ENCODE measurements around the gene NKX2-3. TPM values are rescaled to one million over a fixed set of nuclear protein-coding genes. Genes with fewer than 3 reads are reported as not detected.

NKX2-3 gene
- total and polyA plus RNA-seq, 5 donors: not detected

GRCh38 chr10:99520847-99521764 is 11.6 kb upstream of the NKX2-3 start:
- Histone ChIP-seq H3K27me3 (ENCODE audit: control insufficient read depth, insufficient read depth) (peaks cover 3% of the 10 kb centered on the region), H3K4me3 (ENCODE audit: low read length) (no peak overlapping the region), H3K27ac (ENCODE audit: low read length) (no peak overlapping the region), H3K9me3 (ENCODE audit: control insufficient read depth, low read length) (no peaks in the 10 kb centered on the region), H3K4me1 (ENCODE audit: control insufficient read depth, insufficient read depth, low read length) (no peaks in the 10 kb centered on the region)
- intact Hi-C loops (cut with DNase I): no loop called here
- DNase-seq: no peak
- ATAC-seq: no peak
- 24% methylated on average over 46 of the region's 46 CpGs for WGBS

- H3K9me3 ChIP-seq (ENCODE audit: control insufficient read depth, low read length): no peaks in the 10 kb centered on the region
- H3K27ac ChIP-seq (ENCODE audit: low read length): no peak overlapping the region
- DNase-seq (no peak), ATAC-seq (no peak)
- intact Hi-C loops (cut with DNase I): no loop called here
- WGBS: 15% methylated on average over 51 of the region's 51 CpGs
- H3K4me3 ChIP-seq (ENCODE audit: low read length): no peak overlapping the region
- no peaks in the 10 kb centered on the region for H3K4me1 ChIP-seq (ENCODE audit: control insufficient read depth, insufficient read depth, low read length)
- H3K27me3 ChIP-seq (ENCODE audit: control insufficient read depth, insufficient read depth): peaks cover 3% of the 10 kb centered on the region
Observed at GRCh38 chr10:99521765-99522469, 10.8 kb upstream of the NKX2-3 start.

GRCh38 chr10:99522470-99523250 is 10.1 kb upstream of the NKX2-3 start:
- H3K4me3 ChIP-seq (ENCODE audit: low read length): no peak overlapping the region
- no peak overlapping the region for H3K27ac ChIP-seq (ENCODE audit: low read length)
- 15% methylated on average over 35 of the region's 35 CpGs for WGBS
- peaks cover 2% of the 10 kb centered on the region for H3K27me3 ChIP-seq (ENCODE audit: control insufficient read depth, insufficient read depth)
- intact Hi-C loops (cut with DNase I): no loop called here
- ATAC-seq (no peak), DNase-seq (peak in 1 of 3 donors; percentile 43)
- H3K9me3 ChIP-seq (ENCODE audit: control insufficient read depth, low read length): no peaks in the 10 kb centered on the region
- no peaks in the 10 kb centered on the region for H3K4me1 ChIP-seq (ENCODE audit: control insufficient read depth, insufficient read depth, low read length)

GRCh38 chr10:99523251-99523773 is 9.4 kb upstream of the NKX2-3 start:
- Histone ChIP-seq H3K4me3 (ENCODE audit: low read length) (no peak overlapping the region), H3K9me3 (ENCODE audit: control insufficient read depth, low read length) (no peaks in the 10 kb centered on the region), H3K4me1 (ENCODE audit: control insufficient read depth, insufficient read depth, low read length) (no peaks in the 10 kb centered on the region), H3K27me3 (ENCODE audit: control insufficient read depth, insufficient read depth) (no peaks in the 10 kb centered on the region), H3K27ac (ENCODE audit: low read length) (no peak overlapping the region)
- no peak for DNase-seq
- intact Hi-C loops (cut with DNase I): no loop called here
- no peak for ATAC-seq
- 2% methylated on average over 25 of the region's 25 CpGs for WGBS

- Histone ChIP-seq H3K27ac (ENCODE audit: low read length) (no peak overlapping the region), H3K4me3 (ENCODE audit: low read length) (no peak overlapping the region), H3K4me1 (ENCODE audit: control insufficient read depth, insufficient read depth, low read length) (no peaks in the 10 kb centered on the region), H3K27me3 (ENCODE audit: control insufficient read depth, insufficient read depth) (no peaks in the 10 kb centered on the region), H3K9me3 (ENCODE audit: control insufficient read depth, low read length) (no peaks in the 10 kb centered on the region)
- WGBS: 24% methylated on average over 10 of the region's 10 CpGs
- ATAC-seq: no peak
- intact Hi-C loops (cut with DNase I): no loop called here
- DNase-seq: no peak
Observed at GRCh38 chr10:99524050-99524666, 8.6 kb upstream of the NKX2-3 start.

- Histone ChIP-seq H3K27ac (ENCODE audit: low read length) (no peak overlapping the region), H3K4me1 (ENCODE audit: control insufficient read depth, insufficient read depth, low read length) (no peaks in the 10 kb centered on the region), H3K9me3 (ENCODE audit: control insufficient read depth, low read length) (no peaks in the 10 kb centered on the region), H3K4me3 (ENCODE audit: low read length) (no peak overlapping the region), H3K27me3 (ENCODE audit: control insufficient read depth, insufficient read depth) (no peaks in the 10 kb centered on the region)
- DNase-seq (no peak), ATAC-seq (no peak)
- WGBS: 45% methylated on average over 10 of the region's 10 CpGs
- intact Hi-C loops (cut with DNase I): no loop called here
Observed at GRCh38 chr10:99524736-99525380, 7.9 kb upstream of the NKX2-3 start.

GRCh38 chr10:99525897-99526296 is 6.8 kb upstream of the NKX2-3 start:
- H3K27me3 ChIP-seq (ENCODE audit: control insufficient read depth, insufficient read depth): no peaks in the 10 kb centered on the region
- intact Hi-C loops (cut with DNase I): no loop called here

GRCh38 chr10:99526861-99527504 is 5.8 kb upstream of the NKX2-3 start:
- H3K4me1 ChIP-seq (ENCODE audit: control insufficient read depth, insufficient read depth, low read length): no peaks in the 10 kb centered on the region
- no peak overlapping the region for H3K27ac ChIP-seq (ENCODE audit: low read length)
- 37% methylated on average over 24 of the region's 24 CpGs for WGBS
- no peaks in the 10 kb centered on the region for H3K9me3 ChIP-seq (ENCODE audit: control insufficient read depth, low read length)
- no peak for DNase-seq
- no peak overlapping the region for H3K4me3 ChIP-seq (ENCODE audit: low read length)
- no peaks in the 10 kb centered on the region for H3K27me3 ChIP-seq (ENCODE audit: control insufficient read depth, insufficient read depth)
- intact Hi-C loops (cut with DNase I): no loop called here
- ATAC-seq: no peak

More at GRCh38 chr10:99525897-99526296, 6.8 kb upstream of the NKX2-3 start:
- no peak for ATAC-seq
- no peak overlapping the region for H3K27ac ChIP-seq (ENCODE audit: low read length)
- no peaks in the 10 kb centered on the region for H3K9me3 ChIP-seq (ENCODE audit: control insufficient read depth, low read length)
- no peak for DNase-seq
- H3K4me3 ChIP-seq (ENCODE audit: low read length): no peak overlapping the region
- no peaks in the 10 kb centered on the region for H3K4me1 ChIP-seq (ENCODE audit: control insufficient read depth, insufficient read depth, low read length)

DNA sequence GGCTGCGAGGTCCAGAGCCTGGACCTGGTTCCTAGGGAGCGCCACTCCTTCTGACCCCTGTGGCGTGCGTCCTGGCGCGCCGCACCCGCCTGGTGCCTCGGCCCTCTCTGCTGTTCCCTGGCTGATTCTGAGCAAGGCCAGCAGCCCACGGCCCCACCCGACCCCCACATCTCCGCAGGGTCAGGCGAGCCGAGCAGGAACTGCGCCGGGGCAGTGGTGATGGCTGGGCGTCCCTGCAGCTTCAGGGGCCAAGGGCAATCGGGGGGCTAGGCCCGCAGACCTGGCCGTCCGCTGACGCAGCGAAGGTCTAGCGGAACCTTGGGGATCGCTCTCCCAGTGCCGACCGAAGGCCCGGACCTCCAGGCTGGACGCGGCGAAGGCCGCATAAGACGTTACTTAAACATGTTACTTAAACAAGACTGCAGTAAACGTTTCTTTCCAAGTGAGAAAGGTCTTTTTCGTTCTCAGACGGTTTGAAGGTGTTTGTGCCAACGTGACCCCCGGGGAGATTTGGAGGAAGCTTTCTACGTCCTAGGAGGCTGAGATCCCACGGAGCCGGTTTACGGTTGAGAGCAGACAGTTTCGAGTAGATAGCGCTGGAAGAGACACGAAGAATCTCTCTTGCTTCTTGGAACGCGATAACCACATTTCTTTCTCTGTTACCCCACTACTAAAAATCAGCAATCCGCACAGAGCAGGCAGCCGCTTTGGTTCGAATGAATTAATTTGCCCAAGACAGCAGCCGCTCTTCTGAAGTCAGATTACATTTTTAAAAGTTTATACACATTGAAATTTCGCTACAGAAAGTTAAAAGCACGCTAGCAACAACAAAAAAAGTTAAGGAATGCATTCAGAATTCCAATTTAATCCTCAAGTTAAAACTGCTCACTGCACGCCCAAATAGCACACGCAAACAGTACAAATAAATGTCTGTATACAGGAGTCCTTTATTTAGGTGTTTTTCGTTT is 4.9 kb upstream of the NKX2-3 start:
- no peaks in the 10 kb centered on the region for H3K9me3 ChIP-seq (ENCODE audit: control insufficient read depth, low read length)
- no peak overlapping the region for H3K27ac ChIP-seq (ENCODE audit: low read length)
- intact Hi-C loops (cut with DNase I): no loop called here
- ATAC-seq (no peak), DNase-seq (no peak)
- no peaks in the 10 kb centered on the region for H3K27me3 ChIP-seq (ENCODE audit: control insufficient read depth, insufficient read depth)
- WGBS: 11% methylated on average over 56 of the region's 56 CpGs
- peaks cover 2% of the 10 kb centered on the region for H3K4me1 ChIP-seq (ENCODE audit: control insufficient read depth, insufficient read depth, low read length)
- H3K4me3 ChIP-seq (ENCODE audit: low read length): no peak overlapping the region
